Activated gamma-delta T cell (primary cell): Measurements from ENCODE around the gene EBF3.

ENCODE experiments used
- DNase-seq: peaks from one replicate; lab custom pipeline; 2025; lab: John Stamatoyannopoulos, UW

EBF3 gene

DNA sequence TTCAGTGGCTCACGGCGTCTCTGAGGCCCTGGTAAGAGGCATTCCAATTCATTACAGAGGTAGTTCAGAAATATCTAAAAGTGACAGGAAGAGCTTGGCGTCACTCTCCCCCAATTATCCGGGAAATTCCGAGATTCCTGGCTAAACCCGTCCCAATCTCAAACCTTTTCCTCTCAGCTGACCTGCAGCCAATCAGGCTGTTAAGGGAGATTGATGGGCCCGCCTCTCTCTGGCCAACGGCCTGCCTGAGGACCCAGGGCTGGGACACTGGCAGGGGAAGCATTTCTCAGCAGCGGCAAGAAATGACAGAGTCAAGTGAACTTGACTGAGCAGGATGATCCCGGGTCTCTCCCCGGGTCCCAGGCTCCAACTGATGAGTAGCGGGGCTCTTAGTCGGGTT lies 72.3 kb downstream of the EBF3 start:
- no peak for DNase-seq

DNA sequence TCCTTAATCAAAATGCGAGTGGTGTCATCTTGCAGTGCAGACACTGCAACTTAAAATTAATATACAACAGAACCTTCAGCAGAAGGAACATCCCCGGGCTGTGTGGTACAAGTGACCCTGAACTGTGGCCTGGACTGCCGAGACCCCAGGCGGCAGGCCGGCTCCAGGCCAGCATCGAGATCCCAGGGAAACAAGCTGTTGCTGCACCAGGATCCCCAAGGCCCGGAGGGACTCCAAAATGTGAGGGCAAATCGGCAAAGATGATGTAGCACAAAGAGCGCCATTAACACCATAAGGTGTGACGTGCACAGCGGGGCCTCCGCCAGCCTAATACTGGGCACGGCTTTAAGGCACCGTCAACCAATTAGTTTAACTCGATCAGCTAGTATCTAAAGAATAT lies 73.9 kb downstream of the EBF3 start:
- no peak for DNase-seq

DNA sequence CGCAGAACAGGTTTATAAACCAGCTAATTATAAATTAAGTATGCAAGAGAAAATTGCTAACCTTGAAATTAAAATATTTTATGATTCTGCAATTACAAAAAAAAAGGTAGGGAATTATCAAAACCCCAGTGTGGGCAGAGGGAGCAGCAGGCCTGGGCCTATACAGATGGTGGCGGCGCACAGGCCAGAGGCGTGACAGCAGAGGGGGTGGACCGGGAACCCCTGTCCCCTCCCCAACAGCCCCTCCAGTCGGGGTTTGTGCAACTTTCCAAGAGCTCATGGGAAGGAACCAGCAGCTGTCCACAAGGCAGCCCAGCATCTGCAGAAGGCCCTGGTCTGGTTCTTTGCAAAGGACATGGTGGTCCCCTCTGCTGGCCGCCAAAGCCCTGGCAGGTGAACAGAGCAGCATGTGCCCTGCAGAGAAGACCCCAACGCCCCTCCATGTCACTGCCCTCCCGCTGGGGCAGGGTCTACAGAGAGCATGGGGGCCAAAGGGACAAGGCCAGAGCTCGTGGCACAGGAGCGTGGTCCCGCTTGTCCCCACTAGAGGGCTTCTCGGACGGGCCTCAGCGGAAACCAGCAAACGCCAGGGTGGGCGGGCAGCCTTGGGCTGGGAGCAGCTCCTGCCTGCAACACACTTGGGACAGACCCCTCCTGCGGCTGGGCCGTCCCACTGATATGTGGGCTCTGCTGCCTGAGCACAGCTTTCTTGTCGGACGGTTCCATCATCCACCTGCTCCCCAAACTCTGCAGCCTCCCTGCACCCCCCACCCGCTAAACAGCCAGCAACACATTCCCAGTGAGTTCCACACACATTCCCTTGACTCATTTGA lies 75.1 kb downstream of the EBF3 start:
- no peak for DNase-seq

GRCh38 chr10:129887986-129888783 lies 75.9 kb downstream of the EBF3 start:
- no peak for DNase-seq

- no peak for DNase-seq
Observed at GRCh38 chr10:129887381-129887905, 76.6 kb downstream of the EBF3 start.

DNA sequence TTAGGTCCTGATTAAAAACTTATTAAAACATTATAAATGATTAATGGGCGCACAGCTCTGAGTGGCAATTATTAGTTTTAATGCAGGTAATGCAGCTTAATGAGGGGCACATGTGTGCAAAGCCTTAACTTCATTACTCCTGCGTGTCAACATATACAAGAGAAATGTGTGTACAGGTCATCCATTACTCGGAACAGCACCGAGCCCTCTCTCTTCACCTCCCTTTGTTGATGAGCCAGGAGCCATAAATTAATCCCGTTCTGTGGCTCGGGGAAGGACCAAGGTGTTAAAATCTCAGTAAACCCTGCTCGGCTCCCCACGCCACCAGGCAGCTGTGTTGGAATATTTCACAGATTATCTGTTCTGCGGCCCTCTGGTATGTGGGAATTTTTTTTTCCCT lies 77.8 kb downstream of the EBF3 start:
- DNase-seq: no peak

GRCh38 chr10:129885526-129885925 lies 78.5 kb downstream of the EBF3 start:
- DNase-seq: no peak

DNA sequence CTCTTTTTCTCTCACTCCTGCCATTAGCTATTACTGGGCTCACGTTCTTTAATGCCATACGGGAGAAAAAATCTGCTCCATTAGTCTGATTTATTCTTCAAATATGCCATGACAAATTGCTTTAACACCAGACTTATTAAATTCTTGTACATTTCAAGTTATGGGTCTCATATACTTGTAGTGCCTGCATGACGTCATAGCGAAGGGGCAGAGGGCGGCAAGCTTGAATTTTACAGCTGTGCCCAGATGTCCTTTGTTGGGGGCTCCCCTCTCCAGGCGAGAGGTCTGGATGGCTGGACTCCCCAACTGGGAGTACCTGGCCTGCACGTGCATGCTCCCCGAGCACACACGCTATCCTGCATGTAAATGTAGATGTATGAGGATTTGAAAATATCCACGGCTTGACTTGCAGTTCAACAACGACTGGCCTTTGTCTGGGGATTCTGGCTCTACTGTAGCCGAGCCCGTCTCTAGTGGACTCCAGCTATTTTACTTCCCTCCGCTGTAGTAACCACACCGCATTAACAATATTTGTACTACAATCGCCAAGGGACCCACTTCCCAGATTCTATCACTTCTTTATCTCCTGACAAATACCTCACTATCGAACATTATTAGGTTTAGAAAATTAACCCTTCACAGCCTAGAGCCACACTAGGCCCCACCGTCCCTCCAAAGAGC lies 79.5 kb downstream of the EBF3 start:
- DNase-seq: no peak

- DNase-seq: no peak
Observed at GRCh38 chr10:129883626-129884397, 80.3 kb downstream of the EBF3 start.

GRCh38 chr10:129883029-129883428 lies 81.0 kb downstream of the EBF3 start:
- DNase-seq: no peak

DNA sequence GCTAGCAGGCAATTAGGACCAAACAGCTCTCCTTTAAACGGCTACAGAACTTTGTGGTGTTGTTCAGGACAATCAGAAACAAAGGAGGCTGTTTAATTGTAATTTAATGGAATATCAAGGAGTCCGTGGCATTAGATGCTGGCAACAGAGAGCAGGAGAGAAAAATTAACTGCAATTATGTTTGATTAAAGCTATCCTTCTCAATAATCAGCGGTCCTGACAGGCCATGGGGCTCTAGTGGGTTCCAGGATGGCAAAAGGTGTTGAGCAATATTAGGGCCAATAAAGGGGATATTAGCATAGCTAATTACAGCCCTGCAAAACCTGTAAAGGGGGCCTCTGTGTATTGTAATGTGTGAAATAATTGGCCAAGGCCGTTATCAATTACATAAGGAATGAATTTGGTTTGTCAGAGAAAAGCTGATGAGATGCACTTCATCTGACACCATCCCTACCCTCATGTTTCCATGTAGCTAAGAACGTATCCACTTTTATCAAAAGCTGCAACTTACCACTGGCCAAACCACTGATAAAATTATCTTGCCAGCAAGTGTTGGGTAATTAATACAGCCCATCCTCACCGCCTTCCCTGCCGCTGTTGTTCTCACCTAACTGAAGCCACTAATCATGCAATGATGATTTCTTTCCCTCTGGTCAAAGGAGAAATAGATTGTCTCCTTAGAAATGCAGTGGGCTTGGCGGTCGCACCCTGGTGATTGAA lies 81.6 kb downstream of the EBF3 start:
- no peak for DNase-seq

GRCh38 chr10:129881641-129882040 lies 82.4 kb downstream of the EBF3 start:
- DNase-seq: no peak

DNA sequence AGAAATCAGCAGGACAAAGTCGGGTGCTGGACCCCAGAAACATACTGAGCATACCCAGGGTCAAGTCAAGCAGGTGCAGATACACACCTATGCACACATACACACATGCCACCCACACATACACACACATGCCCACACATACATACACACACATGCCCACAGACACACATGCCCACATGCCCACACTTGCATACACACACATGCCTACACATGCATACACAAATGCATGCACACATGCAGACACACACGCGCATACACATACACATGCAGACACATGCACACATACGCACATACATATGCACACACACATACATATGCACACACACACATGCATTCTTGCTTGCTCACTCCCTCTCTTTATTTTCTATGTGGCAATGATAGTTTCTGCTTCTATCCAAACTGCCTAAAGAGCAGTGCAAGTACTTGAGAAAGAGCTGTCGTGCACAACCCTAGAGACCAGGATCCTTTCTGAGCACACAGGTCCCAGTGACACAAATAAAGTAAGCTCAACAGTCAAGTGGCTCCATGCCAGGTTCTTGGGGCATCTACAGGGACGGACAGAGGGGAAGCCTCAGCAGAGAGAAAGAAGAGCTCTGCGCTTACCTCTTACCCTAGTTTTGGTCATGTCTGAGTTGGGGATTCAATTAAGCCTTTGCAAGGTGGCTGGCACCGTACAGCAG lies 83.7 kb downstream of the EBF3 start:
- no peak for DNase-seq

- DNase-seq: no peak
Observed at GRCh38 chr10:129879655-129880054, 84.4 kb downstream of the EBF3 start.

DNA sequence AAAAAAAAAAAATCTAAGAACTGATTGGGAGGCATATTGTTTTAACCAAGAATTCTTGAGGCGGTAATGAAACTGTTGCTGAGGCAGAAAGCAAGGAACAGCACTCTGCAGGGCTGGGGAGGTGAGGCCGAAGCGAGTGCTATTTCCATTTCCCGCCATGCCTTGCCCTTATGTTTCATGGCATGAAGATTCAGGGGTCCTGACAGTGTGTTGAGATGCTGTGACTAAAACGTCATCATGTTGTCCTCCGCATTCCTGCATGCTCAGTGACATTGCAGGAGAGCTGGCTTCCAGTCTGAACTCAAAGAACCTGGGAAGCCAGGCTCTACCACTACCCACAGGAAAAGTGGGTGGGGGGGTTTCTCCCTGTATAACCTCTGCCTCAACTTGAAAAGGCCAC lies 85.2 kb downstream of the EBF3 start:
- no peak for DNase-seq

- no peak for DNase-seq
Observed at GRCh38 chr10:129877773-129878371, 86.2 kb downstream of the EBF3 start.

- DNase-seq: no peak
Observed at GRCh38 chr10:129876838-129877237, 87.2 kb downstream of the EBF3 start.

GRCh38 chr10:129875993-129876726 lies 87.9 kb downstream of the EBF3 start:
- DNase-seq: no peak

- DNase-seq: no peak
Observed at GRCh38 chr10:129873351-129873750, 90.7 kb downstream of the EBF3 start.
